GM12878 (cell line): ENCODE data around the gene GNAL. TPM values are rescaled to one million over a fixed set of nuclear protein-coding genes. Genes with fewer than 3 reads are reported as not detected.

Source experiments
- EP300 ChIP-seq, 2 experiments: fragments of 150-350 bp in 1 of 2; IDR thresholded peaks; 2 replicates each; pipeline ENCODE4 v1.6.1; 2011 to 2012; ENCODE audit warnings: low read depth in 2 of 2, low read length in 2 of 2, borderline replicate concordance in 1 of 2, improper control_type of control experiment in 1 of 2, inconsistent platforms in 1 of 2; ENCODE audit not compliant: control insufficient read depth in 1 of 2
- ESRRA ChIP-seq: IDR thresholded peaks from 2 replicates; pipeline ENCODE4 v1.6.1; 2012; ENCODE audit warnings: mild to moderate bottlenecking, low read length, improper control_type of control experiment
- MTA3 ChIP-seq: IDR thresholded peaks from 2 replicates; pipeline ENCODE4 v1.6.1; 2012; ENCODE audit warnings: low read length, inconsistent platforms, borderline replicate concordance
- POU2F2 ChIP-seq: IDR thresholded peaks from 3 replicates; pipeline ENCODE4 v1.6.1; 2011; ENCODE audit warnings: low read depth, mild to moderate bottlenecking, low read length, borderline replicate concordance
- RAD21 ChIP-seq: IDR thresholded peaks from 2 replicates; pipeline ENCODE4 v1.6.1; 2011; ENCODE audit warnings: mild to moderate bottlenecking, low read depth, low read length, moderate library complexity; ENCODE audit not compliant: insufficient read depth
- TCF12 ChIP-seq: IDR thresholded peaks from 2 replicates; pipeline ENCODE4 v1.6.1; 2011; ENCODE audit warnings: low read depth, mild to moderate bottlenecking, low read length
- ZNF217 ChIP-seq: fragments of 450-650 bp; IDR thresholded peaks from 2 replicates; pipeline ENCODE4 v1.6.1; 2017; ENCODE audit warnings: antibody characterized with exemption, mild to moderate bottlenecking
- ZNF24 ChIP-seq: fragments of 450-650 bp; IDR thresholded peaks from 2 replicates; pipeline ENCODE4 v1.6.1; 2017; ENCODE audit warnings: antibody characterized with exemption, mild to moderate bottlenecking
- polyA plus RNA-seq, 11 experiments: library from polyadenylated mRNA; depleted of rRNA in 4 of 11; unstranded in 6 of 11; stranded (reverse) in 5 of 11; fragments of >200 nt; fragmentation: Nextera tagmentation in 4 of 11; fragmentation: Illumina TruSeq in 1 of 11; extraction: Ambion mirVana in 4 of 11; extraction: Trizol in 1 of 11; gene quantifications; 1 replicate in 1 of 11; 2 replicates in 10 of 11; pipeline versions ENCODE4 v1.2.1 to v1.2.3, GENCODE V29; 2011 to 2016; ENCODE audit warnings: inconsistent platforms in 2 of 11, missing spikeins in 2 of 11, low read depth in 1 of 11
- total RNA-seq, 4 experiments: library from RNA; depleted of rRNA in 3 of 4; stranded (reverse); fragments of >200 nt in 3 of 4; fragmentation: Illumina TruSeq in 1 of 4; extraction: Trizol in 1 of 4; gene quantifications; 2 replicates each; pipeline versions ENCODE4 v1.2.1 to v1.2.3, GENCODE V29; 2013 to 2021
- TF ChIP-seq, protein P1 (sequence below): fragments of 450-650 bp; IDR thresholded peaks from 2 replicates; pipeline ENCODE4 v1.6.1; 2016; ENCODE audit warnings: mild to moderate bottlenecking, moderate library complexity, borderline replicate concordance
- TF ChIP-seq, protein P2 (sequence below): IDR thresholded peaks from 2 replicates; pipeline ENCODE4 v1.6.1; 2012; ENCODE audit warnings: low read depth, low read length, improper control_type of control experiment
- TF ChIP-seq, protein P3 (sequence below): IDR thresholded peaks from 2 replicates; pipeline ENCODE4 v1.6.1; 2011; ENCODE audit warnings: borderline replicate concordance, low read depth, mild to moderate bottlenecking, moderate library complexity, mixed read lengths, low read length; ENCODE audit not compliant: insufficient read depth; ENCODE audit errors: extremely low read length
- TF ChIP-seq, protein P4 (sequence below): fragments of 450-650 bp; IDR thresholded peaks from 2 replicates; pipeline ENCODE4 v1.6.1; 2017; ENCODE audit warnings: antibody characterized with exemption, mild to moderate bottlenecking, moderate library complexity
- TF ChIP-seq, protein P5 (sequence below): fragments of 150-350 bp; IDR thresholded peaks from 2 replicates; pipeline ENCODE4 v1.6.1; 2016; ENCODE audit warnings: low read depth, low read length

Gene GNAL
- total and polyA plus RNA-seq, 10 of the 15 experiments (the other 5 are each of a cell fraction or from before 2014, with no cell fraction given), result 0.02 to 0.39 (median 0.05) TPM; not detected in 5

DNA sequence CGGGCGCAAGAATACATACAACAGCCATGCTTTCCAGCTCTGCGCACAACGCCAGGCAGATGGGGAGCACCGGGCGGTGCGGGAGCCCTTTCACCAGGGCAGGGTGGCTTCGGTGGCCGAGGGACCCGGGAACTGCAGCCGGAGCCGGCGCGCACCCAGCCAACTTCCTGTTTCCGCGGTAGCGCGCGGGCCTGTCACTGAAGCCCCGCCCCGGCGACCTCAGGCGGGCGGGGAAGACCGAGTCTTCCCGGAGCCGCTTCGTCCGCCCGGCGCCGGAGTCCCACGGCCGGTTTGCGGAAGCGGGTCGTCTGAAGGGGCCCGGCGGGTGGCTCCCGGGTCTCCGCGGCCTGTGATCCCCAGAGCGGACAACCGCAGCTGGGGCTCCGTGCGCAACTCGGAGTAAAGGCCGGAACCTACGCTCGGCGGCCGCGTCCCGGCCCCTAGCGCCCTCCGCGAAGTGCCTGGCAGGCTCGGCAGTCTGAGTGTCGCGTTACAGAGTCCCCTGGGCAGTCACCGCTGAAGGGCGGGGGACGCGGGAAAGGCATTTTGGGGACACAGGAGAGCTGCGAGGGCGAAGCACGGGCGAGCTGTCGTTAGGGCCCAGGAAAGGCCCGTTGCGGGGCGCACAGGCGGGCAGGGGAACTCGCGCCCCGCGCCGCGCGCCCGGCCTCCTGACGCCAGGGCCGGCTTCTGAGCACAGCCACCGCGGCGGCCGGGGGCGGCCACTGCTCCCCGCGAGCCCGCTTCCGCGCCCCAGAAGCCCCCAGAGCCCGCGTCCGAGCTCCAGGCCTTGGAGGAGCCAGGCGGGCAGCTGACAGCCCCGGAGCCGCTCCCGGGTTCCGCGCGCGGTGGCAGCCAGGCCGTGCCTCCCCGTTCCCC is 219.4 kb downstream of the GNAL start, which contains the start of gene MPPE1 (continued):
- TF ChIP-seq, protein P1, sequence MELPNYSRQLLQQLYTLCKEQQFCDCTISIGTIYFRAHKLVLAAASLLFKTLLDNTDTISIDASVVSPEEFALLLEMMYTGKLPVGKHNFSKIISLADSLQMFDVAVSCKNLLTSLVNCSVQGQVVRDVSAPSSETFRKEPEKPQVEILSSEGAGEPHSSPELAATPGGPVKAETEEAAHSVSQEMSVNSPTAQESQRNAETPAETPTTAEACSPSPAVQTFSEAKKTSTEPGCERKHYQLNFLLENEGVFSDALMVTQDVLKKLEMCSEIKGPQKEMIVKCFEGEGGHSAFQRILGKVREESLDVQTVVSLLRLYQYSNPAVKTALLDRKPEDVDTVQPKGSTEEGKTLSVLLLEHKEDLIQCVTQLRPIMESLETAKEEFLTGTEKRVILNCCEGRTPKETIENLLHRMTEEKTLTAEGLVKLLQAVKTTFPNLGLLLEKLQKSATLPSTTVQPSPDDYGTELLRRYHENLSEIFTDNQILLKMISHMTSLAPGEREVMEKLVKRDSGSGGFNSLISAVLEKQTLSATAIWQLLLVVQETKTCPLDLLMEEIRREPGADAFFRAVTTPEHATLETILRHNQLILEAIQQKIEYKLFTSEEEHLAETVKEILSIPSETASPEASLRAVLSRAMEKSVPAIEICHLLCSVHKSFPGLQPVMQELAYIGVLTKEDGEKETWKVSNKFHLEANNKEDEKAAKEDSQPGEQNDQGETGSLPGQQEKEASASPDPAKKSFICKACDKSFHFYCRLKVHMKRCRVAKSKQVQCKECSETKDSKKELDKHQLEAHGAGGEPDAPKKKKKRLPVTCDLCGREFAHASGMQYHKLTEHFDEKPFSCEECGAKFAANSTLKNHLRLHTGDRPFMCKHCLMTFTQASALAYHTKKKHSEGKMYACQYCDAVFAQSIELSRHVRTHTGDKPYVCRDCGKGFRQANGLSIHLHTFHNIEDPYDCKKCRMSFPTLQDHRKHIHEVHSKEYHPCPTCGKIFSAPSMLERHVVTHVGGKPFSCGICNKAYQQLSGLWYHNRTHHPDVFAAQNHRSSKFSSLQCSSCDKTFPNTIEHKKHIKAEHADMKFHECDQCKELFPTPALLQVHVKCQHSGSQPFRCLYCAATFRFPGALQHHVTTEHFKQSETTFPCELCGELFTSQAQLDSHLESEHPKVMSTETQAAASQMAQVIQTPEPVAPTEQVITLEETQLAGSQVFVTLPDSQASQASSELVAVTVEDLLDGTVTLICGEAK, result peak; percentile 76
- TF ChIP-seq, protein P2, sequence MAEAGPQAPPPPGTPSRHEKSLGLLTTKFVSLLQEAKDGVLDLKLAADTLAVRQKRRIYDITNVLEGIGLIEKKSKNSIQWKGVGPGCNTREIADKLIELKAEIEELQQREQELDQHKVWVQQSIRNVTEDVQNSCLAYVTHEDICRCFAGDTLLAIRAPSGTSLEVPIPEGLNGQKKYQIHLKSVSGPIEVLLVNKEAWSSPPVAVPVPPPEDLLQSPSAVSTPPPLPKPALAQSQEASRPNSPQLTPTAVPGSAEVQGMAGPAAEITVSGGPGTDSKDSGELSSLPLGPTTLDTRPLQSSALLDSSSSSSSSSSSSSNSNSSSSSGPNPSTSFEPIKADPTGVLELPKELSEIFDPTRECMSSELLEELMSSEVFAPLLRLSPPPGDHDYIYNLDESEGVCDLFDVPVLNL, result no peak
- TF ChIP-seq ZNF24 (no peak), ESRRA (no peak), MTA3 (no peak; the same call in 1 of the 2 replicates), TCF12 (no peak; the same call in 1 of the 2 replicates), POU2F2 (no peak), EP300 (IDR thresholded peaks at IDR 0.05; ENCODE audit: borderline replicate concordance in 1 of 2, control insufficient read depth in 1 of 2, low read depth in 2 of 2, low read length in 2 of 2) (no peak), ZNF217 (no peak), RAD21 (no peak)
- TF ChIP-seq, protein P3, sequence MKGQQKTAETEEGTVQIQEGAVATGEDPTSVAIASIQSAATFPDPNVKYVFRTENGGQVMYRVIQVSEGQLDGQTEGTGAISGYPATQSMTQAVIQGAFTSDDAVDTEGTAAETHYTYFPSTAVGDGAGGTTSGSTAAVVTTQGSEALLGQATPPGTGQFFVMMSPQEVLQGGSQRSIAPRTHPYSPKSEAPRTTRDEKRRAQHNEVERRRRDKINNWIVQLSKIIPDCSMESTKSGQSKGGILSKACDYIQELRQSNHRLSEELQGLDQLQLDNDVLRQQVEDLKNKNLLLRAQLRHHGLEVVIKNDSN, result no peak
- TF ChIP-seq, protein P4, sequence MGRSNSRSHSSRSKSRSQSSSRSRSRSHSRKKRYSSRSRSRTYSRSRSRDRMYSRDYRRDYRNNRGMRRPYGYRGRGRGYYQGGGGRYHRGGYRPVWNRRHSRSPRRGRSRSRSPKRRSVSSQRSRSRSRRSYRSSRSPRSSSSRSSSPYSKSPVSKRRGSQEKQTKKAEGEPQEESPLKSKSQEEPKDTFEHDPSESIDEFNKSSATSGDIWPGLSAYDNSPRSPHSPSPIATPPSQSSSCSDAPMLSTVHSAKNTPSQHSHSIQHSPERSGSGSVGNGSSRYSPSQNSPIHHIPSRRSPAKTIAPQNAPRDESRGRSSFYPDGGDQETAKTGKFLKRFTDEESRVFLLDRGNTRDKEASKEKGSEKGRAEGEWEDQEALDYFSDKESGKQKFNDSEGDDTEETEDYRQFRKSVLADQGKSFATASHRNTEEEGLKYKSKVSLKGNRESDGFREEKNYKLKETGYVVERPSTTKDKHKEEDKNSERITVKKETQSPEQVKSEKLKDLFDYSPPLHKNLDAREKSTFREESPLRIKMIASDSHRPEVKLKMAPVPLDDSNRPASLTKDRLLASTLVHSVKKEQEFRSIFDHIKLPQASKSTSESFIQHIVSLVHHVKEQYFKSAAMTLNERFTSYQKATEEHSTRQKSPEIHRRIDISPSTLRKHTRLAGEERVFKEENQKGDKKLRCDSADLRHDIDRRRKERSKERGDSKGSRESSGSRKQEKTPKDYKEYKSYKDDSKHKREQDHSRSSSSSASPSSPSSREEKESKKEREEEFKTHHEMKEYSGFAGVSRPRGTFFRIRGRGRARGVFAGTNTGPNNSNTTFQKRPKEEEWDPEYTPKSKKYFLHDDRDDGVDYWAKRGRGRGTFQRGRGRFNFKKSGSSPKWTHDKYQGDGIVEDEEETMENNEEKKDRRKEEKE, result no peak
- TF ChIP-seq, protein P5, sequence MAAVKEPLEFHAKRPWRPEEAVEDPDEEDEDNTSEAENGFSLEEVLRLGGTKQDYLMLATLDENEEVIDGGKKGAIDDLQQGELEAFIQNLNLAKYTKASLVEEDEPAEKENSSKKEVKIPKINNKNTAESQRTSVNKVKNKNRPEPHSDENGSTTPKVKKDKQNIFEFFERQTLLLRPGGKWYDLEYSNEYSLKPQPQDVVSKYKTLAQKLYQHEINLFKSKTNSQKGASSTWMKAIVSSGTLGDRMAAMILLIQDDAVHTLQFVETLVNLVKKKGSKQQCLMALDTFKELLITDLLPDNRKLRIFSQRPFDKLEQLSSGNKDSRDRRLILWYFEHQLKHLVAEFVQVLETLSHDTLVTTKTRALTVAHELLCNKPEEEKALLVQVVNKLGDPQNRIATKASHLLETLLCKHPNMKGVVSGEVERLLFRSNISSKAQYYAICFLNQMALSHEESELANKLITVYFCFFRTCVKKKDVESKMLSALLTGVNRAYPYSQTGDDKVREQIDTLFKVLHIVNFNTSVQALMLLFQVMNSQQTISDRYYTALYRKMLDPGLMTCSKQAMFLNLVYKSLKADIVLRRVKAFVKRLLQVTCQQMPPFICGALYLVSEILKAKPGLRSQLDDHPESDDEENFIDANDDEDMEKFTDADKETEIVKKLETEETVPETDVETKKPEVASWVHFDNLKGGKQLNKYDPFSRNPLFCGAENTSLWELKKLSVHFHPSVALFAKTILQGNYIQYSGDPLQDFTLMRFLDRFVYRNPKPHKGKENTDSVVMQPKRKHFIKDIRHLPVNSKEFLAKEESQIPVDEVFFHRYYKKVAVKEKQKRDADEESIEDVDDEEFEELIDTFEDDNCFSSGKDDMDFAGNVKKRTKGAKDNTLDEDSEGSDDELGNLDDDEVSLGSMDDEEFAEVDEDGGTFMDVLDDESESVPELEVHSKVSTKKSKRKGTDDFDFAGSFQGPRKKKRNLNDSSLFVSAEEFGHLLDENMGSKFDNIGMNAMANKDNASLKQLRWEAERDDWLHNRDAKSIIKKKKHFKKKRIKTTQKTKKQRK, result no peak
